Subcutaneous abdominal adipose tissue (tissue), 5 donors: ENCODE data around the gene KIDINS220.

Source experiments
- H3K27ac ChIP-seq: one replicate; pipeline ENCODE4 v1.7.0; 2013; ENCODE audit warnings: low read depth, mild to moderate bottlenecking, inconsistent platforms, low read length, moderate library complexity
- H3K27me3 ChIP-seq, 5 donors: one replicate each; pipeline ENCODE4 v1.7.0; 2013; ENCODE audit warnings: low read length in 5 of 5, inconsistent platforms in 1 of 5; ENCODE audit not compliant: control insufficient read depth in 5 of 5, insufficient read depth in 4 of 5
- H3K36me3 ChIP-seq, 5 donors: one replicate each; pipeline ENCODE4 v1.7.0; 2013; ENCODE audit warnings: low read length in 5 of 5; ENCODE audit not compliant: control insufficient read depth in 5 of 5, insufficient read depth in 5 of 5
- H3K4me1 ChIP-seq, 5 donors: one replicate each; pipeline ENCODE4 v1.7.0; 2013; ENCODE audit warnings: low read length in 5 of 5, mild to moderate bottlenecking in 3 of 5, moderate library complexity in 1 of 5; ENCODE audit not compliant: control insufficient read depth in 5 of 5, insufficient read depth in 5 of 5
- H3K4me3 ChIP-seq, 5 donors: one replicate each; pipeline ENCODE4 v1.7.0; 2013; ENCODE audit warnings: low read length in 5 of 5, low read depth in 1 of 5
- H3K9ac ChIP-seq, 5 donors: one replicate each; pipeline ENCODE4 v1.7.0; 2013; ENCODE audit warnings: low read length in 5 of 5, mild to moderate bottlenecking in 4 of 5, moderate library complexity in 3 of 5
- H3K9me3 ChIP-seq, 5 donors: one replicate each; pipeline ENCODE4 v1.7.0; 2013; ENCODE audit warnings: low read length in 5 of 5; ENCODE audit not compliant: control insufficient read depth in 5 of 5
- donor health status: healthy.
- donor health status: healthy.
- donor health status: healthy.
- donor health status: healthy.
- donor health status: healthy.

KIDINS220 gene

DNA sequence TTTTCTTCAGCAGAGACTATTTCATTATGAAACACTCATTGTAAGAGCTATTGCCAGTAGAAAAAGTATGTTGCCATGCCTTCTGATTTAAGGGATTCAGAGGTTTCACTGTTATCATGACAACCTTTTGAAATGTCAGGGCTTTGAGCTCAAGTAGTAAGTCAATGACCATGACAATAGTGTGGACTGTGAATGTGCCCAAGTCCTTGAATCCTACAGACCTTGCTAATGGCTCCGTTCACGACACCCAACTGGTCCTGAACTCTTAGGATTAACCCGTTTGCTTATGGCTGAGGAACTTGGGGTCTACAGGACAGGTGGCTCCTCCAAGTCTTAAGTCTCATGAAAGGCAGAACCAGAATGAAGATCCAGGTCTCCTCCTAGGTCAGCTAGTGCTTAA, 17.6 kb upstream of the KIDINS220 start:
- H3K27me3 ChIP-seq: peaks cover 0 to 4% (median 0%) of the 10 kb centered on the region in 5 donors
- H3K9me3 ChIP-seq: no peaks in the 10 kb centered on the region
- H3K9ac ChIP-seq: no peak overlapping the region
- no peak overlapping the region for H3K4me3 ChIP-seq
- H3K36me3 ChIP-seq: no peaks in the 10 kb centered on the region
- no peak overlapping the region for H3K27ac ChIP-seq
- peaks cover 0 to 2% (median 0%) of the 10 kb centered on the region in 5 donors for H3K4me1 ChIP-seq

DNA sequence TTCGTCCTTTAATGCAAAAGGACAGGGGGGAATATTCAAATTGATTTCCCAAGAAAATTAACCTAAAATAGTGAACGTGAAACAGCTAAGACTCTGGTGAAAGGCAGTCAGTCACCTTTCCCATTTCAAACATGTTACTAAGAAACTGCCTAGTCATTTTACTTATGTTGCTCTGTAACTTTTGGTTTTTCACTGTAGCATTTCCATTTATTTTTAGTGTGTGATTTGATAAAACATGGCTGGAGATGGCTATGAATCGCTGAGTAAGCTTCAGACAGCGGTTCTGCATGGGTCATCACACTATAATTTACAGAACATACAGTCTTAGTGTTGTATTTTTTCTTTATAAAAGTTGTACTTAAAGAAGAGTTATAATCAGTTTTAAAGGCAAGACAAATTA, 16.0 kb upstream of the KIDINS220 start:
- Histone ChIP-seq H3K27me3 (peaks cover 0 to 4% (median 0%) of the 10 kb centered on the region in 5 donors), H3K36me3 (no peaks in the 10 kb centered on the region), H3K4me3 (no peak overlapping the region), H3K27ac (no peak overlapping the region), H3K4me1 (peaks cover 0 to 2% (median 0%) of the 10 kb centered on the region in 5 donors), H3K9ac (no peak overlapping the region), H3K9me3 (no peaks in the 10 kb centered on the region)

GRCh38 chr2:8851811-8852560, 14.6 kb upstream of the KIDINS220 start:
- H3K4me1 ChIP-seq: peaks cover 0 to 2% (median 0%) of the 10 kb centered on the region in 5 donors

DNA sequence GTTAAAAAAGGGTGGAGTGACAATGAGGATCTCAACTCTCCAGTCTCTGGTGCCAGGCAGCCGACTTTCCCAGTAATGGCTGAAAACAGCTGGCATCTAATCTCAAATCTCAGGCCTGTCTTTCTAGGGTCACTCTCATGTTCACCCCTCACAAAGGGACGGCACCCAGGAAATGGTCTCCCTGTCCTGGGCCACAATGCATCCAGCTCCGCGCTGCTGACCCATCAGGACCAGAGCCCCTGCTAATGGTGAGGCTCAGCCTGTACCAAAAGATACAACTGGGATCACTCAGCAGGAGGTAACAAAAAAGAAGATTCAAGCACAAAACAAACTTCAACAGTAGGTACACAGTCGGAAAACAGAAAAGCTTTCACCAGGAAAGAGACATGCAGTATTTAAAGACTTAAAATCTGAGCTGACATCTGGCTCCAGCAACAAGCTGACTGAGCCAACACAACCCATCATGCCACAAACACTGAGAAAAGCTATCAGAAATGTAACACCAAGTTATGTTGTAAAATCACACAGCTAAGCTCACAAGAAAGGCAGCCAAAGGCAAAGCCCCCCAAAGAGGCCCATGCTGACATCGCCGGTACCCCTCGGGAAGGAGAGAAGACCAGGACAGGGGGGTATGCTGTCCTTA, 13.6 kb upstream of the KIDINS220 start:
- peaks cover 2 to 6% (median 4%) of the 10 kb centered on the region in 5 donors for H3K27me3 ChIP-seq
- H3K27ac ChIP-seq: no peak overlapping the region
- H3K9ac ChIP-seq: no peak overlapping the region

More at GRCh38 chr2:8851811-8852560, 14.6 kb upstream of the KIDINS220 start:
- Histone ChIP-seq H3K9me3 (no peaks in the 10 kb centered on the region), H3K27ac (no peak overlapping the region), H3K9ac (no peak overlapping the region), H3K27me3 (peaks cover 0 to 6% (median under 1%) of the 10 kb centered on the region in 5 donors), H3K4me3 (no peak overlapping the region), H3K36me3 (no peaks in the 10 kb centered on the region)

DNA sequence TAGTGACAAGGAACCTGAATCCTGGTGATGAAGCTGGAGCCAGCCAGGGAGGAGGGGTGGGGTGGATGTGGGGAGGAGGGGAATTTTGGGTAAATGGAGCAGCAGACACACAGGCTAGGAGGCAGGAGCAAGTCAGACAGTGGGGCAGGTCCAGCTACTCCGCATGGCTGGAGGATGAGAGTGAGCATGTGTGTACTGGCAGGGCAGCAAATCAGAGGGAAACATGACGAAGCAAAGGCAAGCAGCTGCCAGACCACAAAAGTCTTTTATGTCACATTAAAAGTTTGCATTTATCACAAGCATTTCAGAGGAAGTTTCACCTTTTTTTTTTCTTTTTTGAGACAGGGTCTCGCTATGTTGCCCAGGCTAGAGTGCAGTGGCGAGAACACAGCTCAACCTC, 11.9 kb upstream of the KIDINS220 start:
- Histone ChIP-seq H3K27me3 (peaks cover 3 to 9% (median 6%) of the 10 kb centered on the region in 5 donors), H3K9ac (no peak overlapping the region), H3K27ac (no peak overlapping the region), H3K36me3 (no peaks in the 10 kb centered on the region), H3K4me1 (peaks cover 0 to 2% (median 0%) of the 10 kb centered on the region in 5 donors), H3K4me3 (no peak overlapping the region), H3K9me3 (no peaks in the 10 kb centered on the region)

More for the DNA sequence above, 13.6 kb upstream of the KIDINS220 start:
- no peak overlapping the region for H3K4me3 ChIP-seq
- no peaks in the 10 kb centered on the region for H3K9me3 ChIP-seq
- peaks cover 0 to 2% (median 0%) of the 10 kb centered on the region in 5 donors for H3K4me1 ChIP-seq
- no peaks in the 10 kb centered on the region for H3K36me3 ChIP-seq

- Histone ChIP-seq H3K9ac (no peak overlapping the region), H3K4me3 (no peak overlapping the region), H3K27ac (no peak overlapping the region), H3K27me3 (peaks cover 3 to 9% (median 6%) of the 10 kb centered on the region in 5 donors), H3K9me3 (no peaks in the 10 kb centered on the region), H3K36me3 (no peaks in the 10 kb centered on the region), H3K4me1 (peaks cover 0 to 2% (median 0%) of the 10 kb centered on the region in 5 donors)
These were observed 11.1 kb upstream of the KIDINS220 start for GRCh38 chr2:8848328-8849100.

GRCh38 chr2:8847400-8847799, 10.0 kb upstream of the KIDINS220 start:
- Histone ChIP-seq H3K4me3 (no peak overlapping the region), H3K36me3 (no peaks in the 10 kb centered on the region), H3K9me3 (no peaks in the 10 kb centered on the region), H3K27me3 (peaks cover 3 to 9% (median 6%) of the 10 kb centered on the region in 5 donors), H3K27ac (no peak overlapping the region), H3K4me1 (peaks cover 0 to 2% (median 0%) of the 10 kb centered on the region in 5 donors), H3K9ac (no peak overlapping the region)

DNA sequence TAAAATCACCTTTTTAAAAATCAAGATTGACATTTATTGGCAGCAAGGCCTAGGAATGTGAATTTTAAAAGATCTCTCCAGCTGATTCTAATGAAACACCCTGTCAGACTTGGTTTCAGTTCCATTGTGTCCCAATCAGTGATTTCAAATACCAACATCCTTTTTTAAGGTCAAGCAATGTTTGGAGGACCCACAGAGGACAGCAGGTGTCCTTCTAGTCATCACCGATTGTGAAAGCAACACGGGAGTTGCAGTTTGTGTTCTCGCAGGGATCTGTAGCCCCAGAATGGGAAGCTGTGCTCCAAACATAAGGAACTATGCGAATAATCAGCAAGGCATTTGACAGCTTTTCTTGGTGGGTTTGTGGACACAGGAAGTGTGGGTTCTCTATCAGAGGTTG, 4.5 kb upstream of the KIDINS220 start:
- Histone ChIP-seq H3K36me3 (no peaks in the 10 kb centered on the region), H3K9ac (no peak overlapping the region), H3K27me3 (peaks cover 0 to 9% (median 6%) of the 10 kb centered on the region in 5 donors), H3K9me3 (no peaks in the 10 kb centered on the region), H3K27ac (no peak overlapping the region), H3K4me1 (peaks cover 0 to 5% (median 4%) of the 10 kb centered on the region in 5 donors), H3K4me3 (no peak overlapping the region)

GRCh38 chr2:8840475-8841091, 3.2 kb upstream of the KIDINS220 start:
- peaks cover 0 to 6% (median under 1%) of the 10 kb centered on the region in 5 donors for H3K27me3 ChIP-seq
- no peak overlapping the region for H3K4me3 ChIP-seq
- H3K9me3 ChIP-seq: no peaks in the 10 kb centered on the region
- H3K4me1 ChIP-seq: peaks cover 3 to 17% (median 17%) of the 10 kb centered on the region in 5 donors
- no peak overlapping the region for H3K9ac ChIP-seq
- no peak overlapping the region for H3K27ac ChIP-seq
- H3K36me3 ChIP-seq: no peaks in the 10 kb centered on the region
